HG03139 (cell line): Measurements from ENCODE around the gene SLC4A8.

Experiments
- ATAC-seq: cut with Tn5 transposase; IDR thresholded peaks from one replicate; pipeline ENCODE4 v1.9.1; 2021; ENCODE audit not compliant: unreplicated experiment

SLC4A8 gene

DNA sequence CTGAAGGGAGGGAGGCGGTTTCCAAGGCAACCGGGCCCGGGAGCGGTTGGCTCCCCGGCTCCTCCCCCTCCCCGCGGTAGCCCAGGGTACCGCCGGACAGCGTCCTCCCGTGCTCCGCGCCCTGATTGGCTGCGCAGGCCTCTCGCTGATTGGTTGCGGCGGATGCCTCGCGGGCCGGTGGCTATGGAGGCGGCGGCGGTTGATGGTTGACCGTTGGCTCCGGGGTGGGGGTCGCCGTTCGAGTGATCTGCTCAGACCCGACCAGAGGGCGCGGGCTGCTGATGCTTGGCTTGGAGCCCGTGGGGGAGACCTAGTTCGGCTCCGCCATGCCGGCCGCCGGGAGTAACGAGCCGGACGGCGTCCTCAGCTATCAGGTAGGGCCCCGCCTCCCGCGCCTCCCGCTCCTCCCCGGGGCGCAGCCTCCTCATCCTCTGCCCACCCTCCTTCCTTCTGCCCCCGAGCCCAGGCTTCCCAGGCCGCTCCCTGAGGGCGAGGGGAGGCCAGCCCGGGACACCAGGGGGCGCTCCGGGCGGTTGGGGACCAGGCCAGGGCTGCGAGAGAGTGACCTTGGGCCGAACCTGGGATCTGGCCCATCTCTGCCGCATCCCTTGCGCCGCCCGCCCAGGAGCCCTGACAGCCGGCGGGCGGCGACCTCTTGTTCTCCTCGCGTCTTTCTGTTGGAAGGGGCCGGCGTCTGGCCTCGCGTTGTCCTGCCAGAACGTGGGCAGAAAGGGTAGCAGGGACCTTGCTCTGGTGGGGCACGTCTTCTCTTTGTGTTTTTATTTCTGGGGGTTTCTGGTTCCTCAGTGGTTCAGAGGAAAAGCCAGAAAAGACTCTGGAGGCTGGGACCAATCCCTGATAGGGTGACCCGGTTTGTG, at the start of gene SLC4A8:
Gene SLC4A8, plus strand, starts transcription at position 170 of the 878 bp plus-strand sequence. Its CDS starts 157 bp downstream, at position 327.
- peak; percentile 69 for ATAC-seq

GRCh38 chr12:51374856-51375255, 49.8 kb upstream of the SLC4A8 start:
- no peak for ATAC-seq

DNA sequence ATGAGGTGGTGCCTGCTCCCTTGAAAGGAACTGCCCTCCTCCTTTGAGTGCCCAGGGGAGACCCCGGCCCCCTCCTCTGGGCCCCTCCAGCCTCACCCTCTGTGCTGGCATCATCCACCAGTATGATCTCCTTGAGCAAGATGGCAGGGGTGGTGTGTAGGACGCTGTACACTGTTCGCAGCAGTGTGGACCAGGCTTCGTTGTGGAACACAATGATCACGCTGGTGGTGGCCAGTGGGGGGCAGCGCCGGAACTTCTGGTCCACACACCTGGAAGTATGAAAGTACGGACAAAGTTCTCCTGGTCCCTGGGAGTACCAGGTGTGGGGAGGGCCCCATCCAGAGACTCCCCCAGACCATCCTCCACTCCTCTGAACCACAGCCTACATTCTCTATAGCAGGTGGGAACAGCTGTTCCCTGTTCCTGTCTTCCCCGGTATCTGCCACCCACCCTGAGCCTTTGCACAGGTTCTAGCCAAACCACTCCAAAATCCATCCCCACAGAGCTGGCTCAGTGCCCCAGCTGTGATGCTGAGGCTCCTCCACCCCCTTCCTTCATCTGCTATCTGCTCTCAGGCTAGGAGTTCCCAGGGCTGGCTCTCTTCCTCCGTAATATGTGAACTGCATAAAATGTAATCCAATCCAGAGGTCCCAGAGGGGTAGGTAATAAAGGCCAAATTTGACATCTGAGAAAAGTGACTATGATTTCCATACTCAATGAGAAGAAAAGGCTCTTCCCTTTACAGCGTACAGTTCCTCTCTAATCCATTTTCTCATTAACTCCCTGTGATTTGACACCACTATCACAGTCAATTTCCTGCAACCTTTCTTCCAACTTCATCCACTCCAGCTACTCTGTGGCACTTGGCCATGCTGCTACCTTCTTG, 47.3 kb upstream of the SLC4A8 start:
- no peak for ATAC-seq

DNA sequence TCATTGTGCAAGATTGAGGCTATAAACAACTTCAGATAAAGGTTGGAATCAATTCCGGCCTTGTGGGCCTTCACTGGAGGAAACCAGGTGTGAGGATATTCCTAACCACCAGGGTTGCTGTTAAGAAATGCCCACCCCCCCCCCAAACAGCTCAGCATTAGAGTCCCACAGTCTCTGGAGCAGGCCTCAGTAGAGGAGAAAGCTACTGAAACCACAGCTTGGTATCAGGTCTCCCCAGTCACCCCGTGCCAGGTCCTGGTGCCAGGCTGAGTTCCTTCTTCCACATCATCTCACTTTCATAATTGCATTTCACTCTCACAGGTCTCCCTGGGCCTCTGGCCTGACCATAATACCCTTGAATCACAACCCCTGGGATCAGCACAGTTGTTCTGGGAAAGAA, 45.9 kb upstream of the SLC4A8 start:
- ATAC-seq, result no peak

GRCh38 chr12:51379571-51379970, 45.1 kb upstream of the SLC4A8 start:
- ATAC-seq, result no peak

DNA sequence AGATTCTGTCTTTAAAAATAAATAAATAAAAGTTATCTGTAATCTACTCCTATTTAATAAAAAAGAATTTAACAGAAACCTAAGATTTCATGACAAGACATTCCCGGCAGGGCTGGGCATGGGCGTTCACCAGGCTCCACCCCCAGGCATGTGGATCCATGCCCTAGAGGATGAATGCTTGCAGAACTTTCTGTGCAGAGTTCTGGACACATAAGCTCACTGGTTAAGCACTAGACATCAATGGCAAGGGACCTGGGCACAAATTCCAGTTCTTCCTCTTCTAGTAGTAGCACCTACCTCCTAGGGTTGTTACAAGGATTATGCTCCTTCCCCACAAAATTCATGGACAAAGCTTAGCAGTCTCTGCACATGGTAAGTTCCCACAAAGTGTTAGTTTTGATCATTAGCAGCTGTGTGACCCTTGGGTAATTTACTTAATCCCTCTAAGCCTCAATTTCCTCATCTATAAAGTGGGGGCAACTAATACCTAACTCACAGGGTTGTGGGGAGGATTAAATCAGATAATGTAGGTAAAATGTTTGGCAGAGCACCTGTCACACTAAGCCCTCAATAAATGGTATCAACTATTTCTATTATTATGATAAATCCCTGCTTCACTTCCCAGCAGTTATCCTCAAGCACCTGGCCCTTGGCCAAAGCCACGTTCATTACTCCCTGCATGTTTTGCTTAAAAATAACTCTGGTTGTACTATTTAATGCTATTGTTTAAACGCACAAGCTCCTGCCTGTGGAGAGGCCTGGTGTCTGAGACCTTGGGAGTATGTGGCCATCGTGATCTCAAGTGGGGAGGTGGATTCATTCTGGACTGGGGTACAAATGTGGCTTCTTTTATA, 43.2 kb upstream of the SLC4A8 start:
- ATAC-seq, result no peak

- ATAC-seq, result no peak
Observed at GRCh38 chr12:51382173-51382572, 42.5 kb upstream of the SLC4A8 start.

GRCh38 chr12:51383269-51383905, 41.2 kb upstream of the SLC4A8 start:
- ATAC-seq, result no peak

- ATAC-seq, result no peak
Observed at GRCh38 chr12:51386351-51386750, 38.3 kb upstream of the SLC4A8 start.

- no peak for ATAC-seq
Observed at GRCh38 chr12:51388069-51388799, 36.4 kb upstream of the SLC4A8 start.

GRCh38 chr12:51388846-51389245, 35.8 kb upstream of the SLC4A8 start:
- ATAC-seq, result no peak

GRCh38 chr12:51389302-51389999, 35.2 kb upstream of the SLC4A8 start:
- ATAC-seq, result no peak

GRCh38 chr12:51390457-51390856, 34.2 kb upstream of the SLC4A8 start:
- no peak for ATAC-seq

DNA sequence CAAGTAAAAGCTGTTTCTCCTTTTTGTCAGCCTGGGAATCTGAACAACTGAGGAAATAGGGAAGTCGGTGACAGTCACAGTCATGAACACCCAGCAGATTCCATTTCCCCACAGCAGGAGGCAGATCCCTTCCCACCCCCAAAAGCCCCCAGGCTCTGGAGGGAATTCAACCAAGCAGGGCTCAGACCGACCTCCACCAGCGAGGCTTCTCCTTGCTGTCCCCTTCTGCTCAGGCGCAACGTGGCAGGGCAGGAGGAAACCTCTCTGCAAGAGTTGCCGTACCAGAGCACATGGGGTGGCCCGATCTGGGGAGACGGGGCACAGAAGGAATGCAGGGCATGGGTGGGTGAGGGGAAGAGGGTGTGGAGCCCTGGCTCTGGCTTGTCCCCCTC, 33.7 kb upstream of the SLC4A8 start:
- ATAC-seq, result peak; percentile 2

- ATAC-seq, result peak; percentile 32
Observed at GRCh38 chr12:51391283-51392123, 33.1 kb upstream of the SLC4A8 start, which contains the start of gene GALNT6. TSS of gene GALNT6 (minus strand) at chr12:51391406. CDS start at chr12:51379781, 11,625 bp downstream.

DNA sequence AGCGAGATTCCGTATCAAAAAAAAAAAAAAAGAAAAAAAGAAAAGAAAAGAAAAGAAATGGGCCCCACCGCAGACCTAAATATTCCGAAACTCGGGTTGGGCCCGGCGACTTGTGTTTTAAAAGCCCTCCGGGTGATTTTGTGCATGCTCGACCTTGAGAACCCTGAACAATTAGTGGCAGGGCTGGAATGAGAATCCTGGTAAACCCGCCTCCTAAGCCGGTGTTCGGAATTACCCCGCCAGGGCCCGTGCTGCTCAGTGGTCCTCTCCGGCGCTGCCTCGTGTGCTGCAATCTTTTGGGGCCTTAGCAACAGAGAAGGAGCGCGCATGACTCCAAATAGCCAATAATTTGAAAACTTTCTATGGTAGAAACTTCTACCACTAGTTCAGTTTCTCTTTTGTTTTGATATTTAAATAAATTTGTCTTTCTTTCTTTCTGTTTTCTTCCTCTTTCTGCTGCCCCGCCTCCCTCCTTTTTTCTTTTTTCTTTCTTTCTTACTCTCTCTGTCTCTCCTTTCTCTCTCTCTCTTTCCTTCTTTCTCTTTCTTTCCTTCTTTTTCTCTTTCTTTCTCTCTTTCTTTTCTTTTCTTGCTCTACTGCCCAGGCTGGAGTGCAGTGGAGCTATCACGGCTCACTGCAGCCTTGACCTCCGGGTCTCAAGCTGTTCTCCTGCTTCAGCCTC, 31.9 kb upstream of the SLC4A8 start:
- no peak for ATAC-seq

GRCh38 chr12:51393676-51394545, 30.7 kb upstream of the SLC4A8 start:
- no peak for ATAC-seq
